Islet of Langerhans (tissue), 1 donor: Measurements from ENCODE around the gene TICAM2.
A peak's percentile ranks its signal among the peaks of the same experiment; 100 is the strongest.

Experiments
- FAIRE-seq: peaks from one replicate; lab custom pipeline; 2011; peaks lifted over from hg19 to GRCh38; lab: Jason Lieb, UNC

Gene TICAM2

DNA sequence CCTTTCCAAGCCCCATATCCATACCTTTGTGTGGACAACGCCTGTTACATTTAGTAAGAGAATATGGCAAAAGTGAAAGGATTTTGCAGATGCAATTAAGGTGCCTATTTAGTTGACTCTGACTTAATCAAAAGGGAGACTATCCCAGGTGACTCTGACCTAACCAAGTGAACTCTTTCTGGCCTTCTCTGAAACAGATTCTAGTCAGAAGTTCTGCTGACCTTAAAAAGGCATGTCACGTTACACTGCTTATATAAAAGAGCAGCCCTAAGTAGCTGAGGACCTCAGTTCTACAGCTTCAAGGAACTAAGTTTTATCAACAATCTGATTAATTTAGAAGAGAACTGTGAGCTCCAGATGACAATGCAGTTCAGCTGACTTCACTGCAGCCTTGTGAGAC is 5.7 kb upstream of the TICAM2 start:
- no peak for FAIRE-seq

DNA sequence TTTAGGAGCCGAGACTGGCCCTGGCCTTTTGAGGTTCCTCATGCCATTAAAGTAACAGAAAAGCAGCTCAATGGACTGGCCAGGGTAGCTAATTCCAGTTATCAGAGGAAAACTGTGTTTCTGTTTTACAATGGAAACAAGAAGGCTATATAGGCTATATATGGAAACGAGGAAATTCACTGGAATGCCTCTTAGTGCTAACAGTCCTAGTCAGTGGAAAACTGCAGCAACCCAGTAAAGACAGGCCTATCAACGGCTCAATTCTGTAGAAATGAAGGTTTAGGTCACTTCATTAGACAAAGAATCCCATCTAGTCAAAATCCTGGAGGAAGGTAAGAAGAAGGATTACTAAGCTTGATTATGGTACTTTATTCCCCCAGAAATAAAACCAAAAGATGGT is 3.2 kb upstream of the TICAM2 start:
- no peak for FAIRE-seq

DNA sequence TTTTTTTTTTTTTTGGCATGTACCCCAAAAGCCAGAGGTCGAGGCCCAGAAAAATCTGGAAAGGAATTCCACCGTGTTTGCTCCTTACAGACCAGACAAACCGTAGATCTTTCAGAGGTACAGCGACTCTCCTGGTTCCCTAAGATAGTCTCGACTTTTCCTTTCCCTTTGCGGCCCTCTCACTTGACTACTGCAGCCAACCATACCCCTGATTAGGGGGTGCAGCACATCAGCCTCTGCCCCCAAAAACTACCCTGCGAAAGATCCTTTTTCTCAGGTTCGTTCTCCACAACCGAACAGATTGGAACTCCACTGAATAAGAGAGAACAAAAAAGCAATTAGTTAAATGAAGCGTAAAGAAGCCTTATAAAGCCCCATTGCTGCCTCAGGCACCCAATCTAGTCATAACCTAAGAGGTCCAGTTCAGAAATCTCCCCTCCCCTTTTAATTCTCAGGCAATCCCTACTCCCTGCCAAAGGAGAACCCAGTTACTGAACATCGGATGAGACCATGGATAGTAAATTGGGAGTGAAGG is 379 bp upstream of the TICAM2 start:
- peak; percentile 17 for FAIRE-seq

DNA sequence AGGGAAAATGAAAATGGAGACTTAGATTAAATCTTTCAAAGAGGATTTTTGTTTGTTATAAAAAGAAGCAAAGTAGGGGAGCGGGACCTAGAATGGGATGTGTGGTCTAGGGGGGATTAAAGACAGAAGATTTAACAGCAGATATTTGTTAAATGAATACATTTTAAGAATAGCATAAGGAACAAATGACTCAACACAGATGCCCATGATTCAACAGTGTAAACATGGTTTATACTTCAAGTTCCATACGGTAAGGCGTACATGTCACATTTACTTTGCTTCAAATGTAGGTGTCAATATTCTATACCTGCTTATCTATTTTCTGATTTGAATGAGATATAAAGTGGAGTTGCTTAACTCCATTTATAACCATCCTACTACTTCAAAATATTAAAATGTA is 1.5 kb downstream of the TICAM2 start:
- no peak for FAIRE-seq

DNA sequence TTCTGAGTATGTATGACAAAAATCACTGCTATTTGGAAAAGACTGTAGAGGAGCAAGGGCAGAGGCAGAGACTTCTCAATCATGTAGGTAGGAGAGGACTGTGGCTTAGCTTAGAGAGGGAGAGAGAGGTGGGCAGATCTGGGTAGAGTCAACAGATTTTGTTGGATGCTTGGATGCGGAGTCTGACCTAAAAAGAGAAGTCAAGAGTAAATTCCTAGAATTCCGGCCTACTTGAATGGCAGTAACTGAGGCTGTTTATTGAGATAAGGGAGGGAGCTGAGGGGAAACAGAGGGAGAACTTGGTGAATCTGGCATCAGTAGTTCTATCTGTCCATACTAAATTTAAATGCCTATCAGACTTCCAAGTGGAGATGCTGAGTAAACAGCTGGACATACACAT is 2.4 kb downstream of the TICAM2 start:
- FAIRE-seq: no peak

- FAIRE-seq: peak; percentile 66
Measured at GRCh38 chr5:115599502-115599901, 2.8 kb downstream of the TICAM2 start.

- no peak for FAIRE-seq
Measured at GRCh38 chr5:115594128-115595047, 7.9 kb downstream of the TICAM2 start.

GRCh38 chr5:115589043-115589442 is 13.2 kb downstream of the TICAM2 start:
- FAIRE-seq: no peak

- FAIRE-seq: no peak
Measured at GRCh38 chr5:115588640-115589039, 13.6 kb downstream of the TICAM2 start.

- peak; percentile 94 for FAIRE-seq
Measured at GRCh38 chr5:115586525-115587146, 15.6 kb downstream of the TICAM2 start.

DNA sequence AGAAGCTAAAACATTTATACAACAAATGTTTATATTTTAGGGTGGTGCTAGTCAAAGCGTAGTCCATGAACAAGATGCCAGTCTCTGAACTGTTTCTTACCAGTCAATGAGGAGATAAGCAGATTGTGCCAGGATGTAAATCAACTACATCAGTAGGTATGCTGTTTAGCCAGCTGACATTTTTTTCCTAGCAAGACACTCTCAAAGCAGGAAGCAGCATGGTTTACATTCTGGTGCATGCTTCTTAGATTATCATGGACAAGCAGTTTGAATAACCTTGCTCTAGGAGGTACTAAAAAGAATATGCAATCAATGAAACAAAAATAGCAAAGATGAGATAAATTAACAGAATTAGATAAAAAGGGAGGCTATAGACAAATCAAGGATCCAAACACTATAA is 17.0 kb downstream of the TICAM2 start:
- no peak for FAIRE-seq

DNA sequence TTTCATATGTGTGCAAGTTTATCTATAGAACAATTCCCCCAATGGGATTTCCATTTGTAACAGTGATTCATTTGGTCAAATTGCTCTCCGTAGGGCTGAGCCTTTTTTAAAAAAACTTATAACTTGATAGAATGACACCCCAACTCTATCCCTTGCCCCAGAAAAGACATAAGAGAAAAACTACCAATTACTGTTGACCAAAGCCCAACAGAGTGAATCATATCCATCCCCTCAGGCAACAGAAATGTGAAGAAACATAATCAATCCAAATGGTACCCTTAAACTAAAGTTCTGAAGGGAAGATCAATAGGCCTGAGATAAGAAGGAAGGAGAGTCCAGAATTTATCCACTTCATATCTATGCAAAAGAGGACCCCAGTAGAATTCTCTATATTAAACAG is 17.8 kb downstream of the TICAM2 start:
- no peak for FAIRE-seq

- FAIRE-seq: no peak
Measured at GRCh38 chr5:115583474-115583873, 18.8 kb downstream of the TICAM2 start.

DNA sequence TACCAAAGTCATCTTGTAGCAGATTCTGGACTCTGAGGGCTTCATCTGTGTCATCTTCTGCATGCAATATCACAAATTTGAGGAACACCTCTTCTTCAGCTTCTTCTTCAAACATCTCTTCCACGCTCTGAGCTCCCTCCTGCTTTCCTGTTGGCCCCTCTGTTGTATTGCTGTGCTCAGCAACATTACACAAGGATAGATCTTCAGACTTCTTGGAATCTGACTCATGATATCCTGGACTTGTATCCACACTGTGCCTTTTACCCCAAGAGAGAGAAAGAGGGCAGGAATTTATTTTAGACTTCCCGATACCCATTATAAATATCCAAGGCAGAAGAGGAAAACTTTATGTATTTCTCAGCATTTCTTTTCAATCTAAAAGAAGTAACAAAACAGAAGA is 21.3 kb downstream of the TICAM2 start:
- FAIRE-seq: no peak

- FAIRE-seq: peak; percentile 49
Measured at GRCh38 chr5:115579747-115580173, 22.5 kb downstream of the TICAM2 start.

DNA sequence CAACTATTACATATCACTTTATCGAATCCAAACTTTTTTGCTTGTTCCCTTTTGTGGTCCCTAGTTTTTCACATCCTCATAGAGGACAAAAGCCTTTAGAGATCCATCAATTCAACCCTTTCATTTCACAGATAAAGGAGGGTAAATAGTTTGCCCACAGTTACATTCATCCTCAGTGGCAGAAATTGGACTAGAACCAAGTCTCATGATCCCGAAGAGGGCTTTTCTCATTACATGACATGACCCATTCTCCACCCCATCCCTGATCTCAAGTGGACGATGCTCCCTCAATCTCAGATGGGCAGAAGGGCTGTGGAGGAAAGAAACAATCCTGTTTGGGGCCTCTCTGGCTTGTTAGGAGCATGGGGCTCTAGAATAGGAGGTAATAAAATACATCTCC is 23.1 kb downstream of the TICAM2 start:
- no peak for FAIRE-seq

GRCh38 chr5:115578657-115579056 is 23.6 kb downstream of the TICAM2 start:
- no peak for FAIRE-seq

- FAIRE-seq: no peak
Measured at GRCh38 chr5:115577741-115578140, 24.5 kb downstream of the TICAM2 start.

DNA sequence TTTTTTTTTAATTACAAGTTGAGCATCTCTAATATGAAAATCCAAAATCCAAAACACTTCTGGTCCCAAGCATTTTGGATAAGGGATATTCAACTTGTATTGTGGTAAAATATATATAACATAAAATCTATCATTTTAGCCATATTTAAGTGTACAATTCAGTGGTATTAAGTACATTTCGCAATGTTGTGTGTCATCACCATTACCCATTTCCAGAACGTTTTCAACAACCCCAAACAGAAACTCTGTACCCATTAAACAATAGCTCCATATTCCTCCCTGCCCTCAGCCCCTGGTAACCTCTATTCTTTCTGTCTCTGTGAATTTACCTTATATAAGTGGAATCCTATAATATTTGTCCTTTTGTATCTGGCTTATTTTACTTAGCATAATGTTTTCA is 24.9 kb downstream of the TICAM2 start:
- FAIRE-seq: no peak

DNA sequence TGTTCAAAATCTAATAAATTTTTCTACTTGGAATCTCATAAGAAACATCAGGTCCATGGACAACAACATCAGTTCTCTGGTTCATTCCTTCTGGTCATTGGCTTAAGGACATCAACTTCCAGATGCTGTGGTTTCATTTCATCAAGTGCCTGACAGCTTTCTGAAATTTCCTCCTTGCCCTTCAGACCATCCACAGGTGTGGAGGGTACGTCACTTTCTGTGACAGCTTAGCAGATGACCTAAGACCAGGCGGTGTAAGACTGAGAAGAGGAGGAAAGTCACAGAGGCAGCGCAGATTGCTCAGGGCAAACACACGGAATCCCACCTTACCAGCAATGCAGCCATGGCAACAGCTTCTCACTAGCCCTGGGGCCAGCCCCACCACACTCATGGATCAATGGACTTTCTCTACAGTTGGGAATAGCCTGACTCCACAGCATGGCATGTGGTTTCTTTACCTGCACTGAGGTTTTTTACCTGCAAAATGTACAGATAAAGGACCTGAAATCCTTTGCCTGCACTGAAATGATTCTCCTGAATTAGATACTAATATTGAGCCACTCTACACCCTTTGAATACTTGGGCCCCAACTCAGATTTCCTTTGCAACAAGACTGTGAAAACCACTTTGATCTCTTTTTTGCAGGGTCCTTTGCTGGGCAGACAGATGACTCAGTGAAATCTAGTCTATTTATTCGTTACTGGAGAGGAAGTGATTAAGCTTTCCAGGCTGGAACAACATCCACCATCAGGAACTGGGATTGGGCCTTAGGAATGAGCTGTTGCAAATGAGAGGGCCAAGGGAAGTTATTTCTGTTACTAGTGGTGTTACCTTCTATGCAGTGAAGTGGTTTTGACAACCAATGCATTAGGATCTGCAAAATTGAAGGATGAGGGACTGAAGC is 26.9 kb downstream of the TICAM2 start:
- FAIRE-seq: no peak

- no peak for FAIRE-seq
Measured at GRCh38 chr5:115573133-115573532, 29.1 kb downstream of the TICAM2 start.

DNA sequence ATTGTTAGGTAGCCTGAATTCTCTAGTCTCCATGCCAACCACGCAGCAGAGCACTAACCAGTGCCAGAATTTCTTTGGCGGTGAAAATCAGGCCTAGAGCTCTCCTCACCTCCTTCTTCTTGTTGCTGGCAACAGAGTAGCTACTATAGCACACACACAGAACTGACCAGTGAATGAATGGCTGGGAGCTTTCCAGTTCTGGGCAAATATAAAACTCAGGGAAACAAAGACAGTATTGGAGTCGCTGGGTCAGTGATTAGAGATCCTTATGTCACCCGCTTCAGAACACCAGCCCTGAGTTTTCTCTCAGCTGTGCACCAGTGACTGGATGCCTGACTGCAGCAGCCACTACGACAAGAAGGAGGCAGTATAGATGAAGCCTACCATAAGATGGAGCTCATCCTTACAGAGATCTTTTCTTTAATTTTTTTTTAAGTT is 30.8 kb downstream of the TICAM2 start:
- no peak for FAIRE-seq
